ENCODE data around the gene LRRD1. TPM values are rescaled to one million over a fixed set of nuclear protein-coding genes. Genes with fewer than 3 reads are reported as not detected.

Gene LRRD1
- polyA plus RNA-seq, 1 of the 3 experiments (the other 2 are of a cell fraction) = not detected

DNA sequence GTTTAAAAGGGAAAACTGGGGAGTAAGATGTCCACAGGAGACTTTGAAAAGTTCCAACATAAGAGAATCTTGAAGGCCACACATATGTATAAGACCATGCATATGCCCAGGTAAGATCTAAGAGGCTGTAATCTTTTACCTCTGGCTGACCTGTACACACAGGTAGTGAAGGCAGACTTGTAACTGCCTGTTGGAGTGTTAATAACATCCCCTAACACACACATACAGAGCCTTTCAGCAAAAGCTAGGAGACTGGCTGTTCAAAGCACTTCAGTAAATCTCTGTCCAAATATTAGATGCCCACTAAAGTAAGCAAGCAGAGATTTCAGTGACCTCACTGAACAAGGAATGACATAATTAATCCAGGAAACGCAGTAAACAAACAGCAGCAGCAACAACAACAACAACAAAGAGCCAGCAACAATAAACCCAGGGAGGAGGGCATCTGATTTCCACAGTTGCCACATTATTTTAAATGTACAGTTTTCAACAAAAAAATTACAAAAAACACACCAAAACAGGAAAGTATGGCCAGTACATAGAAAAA is 59.7 kb downstream of the LRRD1 start:
- no peaks in the 10 kb centered on the region for H3K27me3 ChIP-seq (ENCODE audit: insufficient read depth)
- H3F3A ChIP-seq (replicated peaks; ENCODE audit: insufficient read depth) = no peaks in the 10 kb centered on the region
- peaks cover 53 to 85% of the 10 kb centered on the region in 2 experiments for H3K36me3 ChIP-seq (replicated peaks in 1 of 2; ENCODE audit: control insufficient read depth in 1 of 2, insufficient read depth in 2 of 2, low read length in 1 of 2)
- no peak overlapping the region for H3K4me2 ChIP-seq
- no peak overlapping the region for H3K4me3 ChIP-seq (ENCODE audit: low read depth in 2 of 2, low read length in 1 of 2)
- no peak for DNase-seq
- no peaks in the 10 kb centered on the region for H3K9me2 ChIP-seq
- no peak overlapping the region for H2AFZ ChIP-seq (ENCODE audit: low read depth)
- H3K27ac ChIP-seq (ENCODE audit: low read depth in 2 of 2, low read length in 1 of 2) = no peak overlapping the region
- POLR2A ChIA-PET = no interaction called here
- H3K4me1 ChIP-seq (ENCODE audit: control insufficient read depth in 1 of 2, insufficient read depth in 2 of 2, low read depth in 1 of 2, low read length in 1 of 2) = no peaks in the 10 kb centered on the region
- H3K9ac ChIP-seq = no peak overlapping the region
- no peak for TF ChIP-seq ELF1 (IDR thresholded peaks at IDR 0.05)
- no peak for TF ChIP-seq GATA2 (CRISPR knock-in tag; IDR thresholded peaks at IDR 0.05)
- no peak for TF ChIP-seq EP300 (IDR thresholded peaks at IDR 0.05; ENCODE audit: borderline replicate concordance in 1 of 2, low read depth in 1 of 2, low read length in 1 of 2)
- TF ChIP-seq GABPA (IDR thresholded peaks at IDR 0.05; ENCODE audit: low read depth) = no peak
- no peak for TF ChIP-seq NFIC (IDR thresholded peaks at IDR 0.05; ENCODE audit: borderline replicate concordance)
- no peak for TF ChIP-seq SIN3A (IDR thresholded peaks at IDR 0.05; ENCODE audit: borderline replicate concordance, low read depth, low read length)
- TF ChIP-seq, protein P1, sequence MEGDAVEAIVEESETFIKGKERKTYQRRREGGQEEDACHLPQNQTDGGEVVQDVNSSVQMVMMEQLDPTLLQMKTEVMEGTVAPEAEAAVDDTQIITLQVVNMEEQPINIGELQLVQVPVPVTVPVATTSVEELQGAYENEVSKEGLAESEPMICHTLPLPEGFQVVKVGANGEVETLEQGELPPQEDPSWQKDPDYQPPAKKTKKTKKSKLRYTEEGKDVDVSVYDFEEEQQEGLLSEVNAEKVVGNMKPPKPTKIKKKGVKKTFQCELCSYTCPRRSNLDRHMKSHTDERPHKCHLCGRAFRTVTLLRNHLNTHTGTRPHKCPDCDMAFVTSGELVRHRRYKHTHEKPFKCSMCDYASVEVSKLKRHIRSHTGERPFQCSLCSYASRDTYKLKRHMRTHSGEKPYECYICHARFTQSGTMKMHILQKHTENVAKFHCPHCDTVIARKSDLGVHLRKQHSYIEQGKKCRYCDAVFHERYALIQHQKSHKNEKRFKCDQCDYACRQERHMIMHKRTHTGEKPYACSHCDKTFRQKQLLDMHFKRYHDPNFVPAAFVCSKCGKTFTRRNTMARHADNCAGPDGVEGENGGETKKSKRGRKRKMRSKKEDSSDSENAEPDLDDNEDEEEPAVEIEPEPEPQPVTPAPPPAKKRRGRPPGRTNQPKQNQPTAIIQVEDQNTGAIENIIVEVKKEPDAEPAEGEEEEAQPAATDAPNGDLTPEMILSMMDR (IDR thresholded peaks at IDR 0.05) = no peak
- TF ChIP-seq RXRA (IDR thresholded peaks at IDR 0.05; ENCODE audit: borderline replicate concordance, low read depth) = no peak
- no peaks in the 10 kb centered on the region for H4K20me1 ChIP-seq (ENCODE audit: insufficient read depth)
- H3K9me3 ChIP-seq = peaks cover 8% of the 10 kb centered on the region; the same call in 1 of the 2 replicates
- H3K79me2 ChIP-seq (ENCODE audit: insufficient read depth) = peaks cover 35% of the 10 kb centered on the region
- CTCF ChIA-PET = interaction anchor here (2.1 to 4.4 kb wide), 2 partner anchors 14 to 328 kb away, joined by 6 to 24 read pairs; partner anchors contain the start of genes CYP51A1 and GATAD1
- WGBS (ENCODE audit: low lambda C conversion rate) = 82% methylated on average over 1 of the region's 1 CpG

DNA sequence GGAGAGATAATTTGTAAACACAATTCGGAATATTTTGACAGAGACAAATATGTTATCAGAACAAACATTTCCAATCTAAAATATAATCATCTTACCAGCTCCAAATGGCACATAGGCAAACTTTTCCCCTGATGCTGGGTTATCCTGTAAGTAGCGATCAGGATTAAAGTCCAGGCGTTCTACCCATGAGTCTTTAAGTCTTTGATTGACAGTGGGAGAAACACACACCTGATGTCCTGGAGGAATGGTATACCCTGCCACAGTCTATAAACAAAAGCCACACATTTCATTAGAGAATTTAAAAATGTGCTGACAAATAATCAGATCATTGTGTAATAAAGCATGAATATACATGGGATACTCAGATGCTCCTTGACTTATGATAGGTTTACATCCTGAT is 62.0 kb downstream of the LRRD1 start:
- peaks cover 35% of the 10 kb centered on the region for H3K79me2 ChIP-seq (ENCODE audit: insufficient read depth)

More for the DNA sequence above, 62.0 kb downstream of the LRRD1 start:
- no peak overlapping the region for H3K9ac ChIP-seq
- H3K27me3 ChIP-seq (ENCODE audit: insufficient read depth) = no peaks in the 10 kb centered on the region
- H2AFZ ChIP-seq (ENCODE audit: low read depth) = no peak overlapping the region
- no peaks in the 10 kb centered on the region for H3K9me2 ChIP-seq
- no peaks in the 10 kb centered on the region for H4K20me1 ChIP-seq (ENCODE audit: insufficient read depth)
- H3K4me1 ChIP-seq (ENCODE audit: control insufficient read depth in 1 of 2, insufficient read depth in 2 of 2, low read depth in 1 of 2, low read length in 1 of 2) = no peaks in the 10 kb centered on the region
- WGBS (ENCODE audit: low lambda C conversion rate) = 96% methylated on average over 3 of the region's 3 CpGs
- H3K9me3 ChIP-seq = peaks cover 7% of the 10 kb centered on the region; the same call in 1 of the 2 replicates
- peaks cover 45 to 80% of the 10 kb centered on the region in 2 experiments for H3K36me3 ChIP-seq (replicated peaks in 1 of 2; ENCODE audit: control insufficient read depth in 1 of 2, insufficient read depth in 2 of 2, low read length in 1 of 2)
- ChIA-PET POLR2A (no interaction called here), CTCF (interaction anchor here (0.9 to 1.5 kb wide), 4 partner anchors 12 to 330 kb away, joined by 3 to 4 read pairs (median 4); partner anchors contain the start of genes CYP51A1 and GATAD1)
- TF ChIP-seq EP300 (IDR thresholded peaks at IDR 0.05; ENCODE audit: borderline replicate concordance in 1 of 2, low read depth in 1 of 2, low read length in 1 of 2) (no peak), MEF2A (IDR thresholded peaks at IDR 0.05; ENCODE audit: borderline replicate concordance, low read depth) (no peak), FOXM1 (IDR thresholded peaks at IDR 0.05; ENCODE audit: low read depth) (no peak), EZH2phosphoT487 (IDR thresholded peaks at IDR 0.05; ENCODE audit: borderline replicate concordance, low read depth) (no peak), RCOR1 (IDR thresholded peaks at IDR 0.05; ENCODE audit: low read length) (no peak), NRF1 (IDR thresholded peaks at IDR 0.05; ENCODE audit: low read depth, low read length) (no peak), MXI1 (IDR thresholded peaks at IDR 0.05; ENCODE audit: low read depth, low read length) (no peak)
- no peak for DNase-seq
- no peak overlapping the region for H3K4me3 ChIP-seq (ENCODE audit: low read depth in 2 of 2, low read length in 1 of 2)
- H3F3A ChIP-seq (replicated peaks; ENCODE audit: insufficient read depth) = no peaks in the 10 kb centered on the region
- no peak overlapping the region for H3K4me2 ChIP-seq
- no peak overlapping the region for H3K27ac ChIP-seq (ENCODE audit: low read depth in 2 of 2, low read length in 1 of 2)

Measured in SK-N-SH (cell line).